Memory B cell (primary cell): ENCODE data around the gene NAIF1.
A peak's percentile ranks its signal among the peaks of the same experiment; 100 is the strongest.
"Not testable (repeated sequence)": the region's sequence is repeated elsewhere in the genome, so short reads cannot be mapped to it uniquely, and the experiment has no call there.

Experiments used
- ATAC-seq: fragments of 150-1000 bp; cut with Tn5 transposase; 2 replicates; pipeline ENCODE4 v1.10.0; 2021; ENCODE audit warnings: low read depth, mild to moderate bottlenecking, moderate library complexity
- DNase-seq, 2 donors: peaks; one replicate each; pipeline ENCODE4 v3.0.0; 2022; ENCODE audit warnings: low spot score in 2 of 2
- H3K27ac Mint-ChIP-seq: one replicate; pipeline ENCODE4 v1.8.0; 2022; ENCODE audit warnings: mild to moderate bottlenecking, moderate library complexity, mixed read lengths
- H3K27me3 Mint-ChIP-seq: one replicate; pipeline ENCODE4 v1.8.0; 2022; ENCODE audit warnings: mixed read lengths
- H3K36me3 Mint-ChIP-seq: one replicate; pipeline ENCODE4 v1.8.0; 2022; ENCODE audit warnings: mild to moderate bottlenecking, mixed read lengths
- H3K4me1 Mint-ChIP-seq: one replicate; pipeline ENCODE4 v1.8.0; 2022; ENCODE audit warnings: mixed read lengths
- H3K4me3 Mint-ChIP-seq: one replicate; pipeline ENCODE4 v1.8.0; 2022; ENCODE audit warnings: mild to moderate bottlenecking, moderate library complexity, mixed read lengths
- H3K9me3 Mint-ChIP-seq: one replicate; pipeline ENCODE4 v1.8.0; 2022; ENCODE audit warnings: mixed read lengths

Gene NAIF1

GRCh38 chr9:128084746-128085145, 17.6 kb upstream of the NAIF1 start:
- Mint-ChIP-seq H3K4me3 (no peak overlapping the region), H3K9me3 (no peaks in the 10 kb centered on the region), H3K36me3 (no peaks in the 10 kb centered on the region), H3K27me3 (no peaks in the 10 kb centered on the region), H3K4me1 (peaks cover 5% of the 10 kb centered on the region), H3K27ac (no peak overlapping the region)
- ATAC-seq: no peak
- no peak for DNase-seq

DNA sequence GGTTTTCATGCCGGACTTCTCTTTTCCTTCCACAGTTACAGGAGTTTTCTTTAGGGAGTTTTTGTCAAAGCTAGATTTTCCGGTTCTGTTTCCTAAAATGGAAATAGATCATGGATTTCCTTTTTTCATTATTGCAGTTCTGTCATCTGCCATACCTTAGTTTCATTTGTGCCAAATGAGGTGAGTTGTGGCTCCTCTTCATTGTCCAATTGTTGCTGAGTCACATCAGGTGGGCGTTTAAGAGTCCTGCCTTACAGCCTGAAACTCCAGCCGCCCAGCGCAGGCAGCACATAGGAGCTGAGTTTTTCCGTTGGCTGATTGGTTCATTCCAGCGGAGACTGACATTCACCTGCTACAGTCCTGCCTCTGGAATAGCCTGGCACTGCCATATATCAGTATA, 15.0 kb upstream of the NAIF1 start:
- no peak overlapping the region for H3K27ac Mint-ChIP-seq

DNA sequence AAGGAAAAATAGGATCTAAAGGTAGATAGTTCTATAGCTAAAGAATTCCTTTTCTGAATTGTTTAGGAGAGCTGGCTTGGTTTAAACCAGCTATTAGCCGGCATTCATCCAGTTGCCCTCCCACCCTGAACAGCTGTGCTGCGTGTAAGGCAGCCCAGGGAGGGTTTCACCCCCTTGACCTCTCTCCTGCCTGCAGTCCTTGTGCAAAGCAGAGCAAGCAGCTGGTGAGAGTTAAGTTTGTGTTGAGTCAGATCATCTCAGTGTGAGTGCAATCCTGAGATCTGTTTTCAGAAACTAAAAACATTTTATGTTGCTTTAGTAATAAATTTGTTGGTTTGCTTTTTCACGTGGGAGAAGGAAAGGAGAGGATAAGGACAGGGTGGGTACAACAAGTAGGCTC, 13.9 kb upstream of the NAIF1 start:
- Mint-ChIP-seq H3K27me3 (no peaks in the 10 kb centered on the region), H3K36me3 (no peaks in the 10 kb centered on the region), H3K9me3 (no peaks in the 10 kb centered on the region), H3K4me3 (no peak overlapping the region), H3K27ac (no peak overlapping the region), H3K4me1 (peaks cover 9% of the 10 kb centered on the region)
- DNase-seq: no peak
- no peak for ATAC-seq

More for the DNA sequence above, 15.0 kb upstream of the NAIF1 start:
- H3K4me3 Mint-ChIP-seq: no peak overlapping the region
- DNase-seq (no peak), ATAC-seq (no peak)
- H3K27me3 Mint-ChIP-seq: no peaks in the 10 kb centered on the region
- H3K36me3 Mint-ChIP-seq: no peaks in the 10 kb centered on the region
- peaks cover 9% of the 10 kb centered on the region for H3K4me1 Mint-ChIP-seq
- no peaks in the 10 kb centered on the region for H3K9me3 Mint-ChIP-seq

- H3K36me3 Mint-ChIP-seq: no peaks in the 10 kb centered on the region
- H3K9me3 Mint-ChIP-seq: no peaks in the 10 kb centered on the region
- no peak overlapping the region for H3K4me3 Mint-ChIP-seq
- no peak for ATAC-seq
- DNase-seq: no peak
- no peak overlapping the region for H3K27ac Mint-ChIP-seq
- H3K4me1 Mint-ChIP-seq: peaks cover 9% of the 10 kb centered on the region
- no peaks in the 10 kb centered on the region for H3K27me3 Mint-ChIP-seq
Measured at GRCh38 chr9:128080206-128080605, 13.1 kb upstream of the NAIF1 start.

GRCh38 chr9:128078504-128079434, 11.6 kb upstream of the NAIF1 start:
- ATAC-seq (no peak), DNase-seq (no peak)
- Mint-ChIP-seq H3K27me3 (no peaks in the 10 kb centered on the region), H3K36me3 (no peaks in the 10 kb centered on the region), H3K4me3 (no peak overlapping the region), H3K9me3 (no peaks in the 10 kb centered on the region), H3K4me1 (peaks cover 6% of the 10 kb centered on the region), H3K27ac (peak overlapping the region; percentile 31)

GRCh38 chr9:128077847-128078503, 10.9 kb upstream of the NAIF1 start:
- Mint-ChIP-seq H3K27me3 (no peaks in the 10 kb centered on the region), H3K4me3 (no peak overlapping the region), H3K36me3 (no peaks in the 10 kb centered on the region), H3K4me1 (peaks cover 8% of the 10 kb centered on the region), H3K9me3 (no peaks in the 10 kb centered on the region), H3K27ac (peak overlapping the region; percentile 31)
- DNase-seq (no peak), ATAC-seq (no peak)

DNA sequence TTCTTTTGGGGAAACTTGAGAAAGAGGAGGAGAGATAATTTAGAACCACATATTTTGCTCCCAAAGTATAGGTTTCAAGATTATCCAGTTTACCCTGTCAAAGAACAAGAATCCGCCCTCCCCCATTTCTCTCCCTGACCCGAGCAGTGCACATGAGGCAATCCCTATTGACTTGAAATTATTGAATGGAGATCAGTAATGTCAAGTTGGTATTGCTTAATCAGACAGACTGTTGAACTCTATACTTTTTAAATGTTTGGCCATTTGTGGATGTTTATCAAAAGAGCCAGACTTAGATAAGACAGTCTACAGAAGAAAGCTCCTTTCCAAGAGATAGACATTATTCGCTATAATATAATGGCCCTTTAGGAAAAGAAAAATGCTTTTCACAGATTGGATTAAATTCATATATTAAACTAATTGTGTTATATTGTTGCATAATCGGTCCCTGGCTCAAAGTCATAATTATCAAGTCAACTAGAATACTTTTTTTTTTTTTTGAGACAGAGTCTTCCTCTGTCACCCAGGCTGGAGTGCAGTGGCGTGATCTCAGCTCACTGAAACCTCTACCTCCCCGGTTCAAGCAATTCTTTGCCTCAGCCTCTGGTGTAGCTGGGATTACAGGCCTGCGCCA, 6.2 kb upstream of the NAIF1 start:
- Mint-ChIP-seq H3K9me3 (no peaks in the 10 kb centered on the region), H3K36me3 (no peaks in the 10 kb centered on the region), H3K4me3 (peak overlapping the region; percentile 37), H3K27ac (peak overlapping the region; percentile 87), H3K27me3 (no peaks in the 10 kb centered on the region), H3K4me1 (peaks cover 29% of the 10 kb centered on the region)
- no peak for ATAC-seq
- no peak for DNase-seq

GRCh38 chr9:128072144-128073021, 5.3 kb upstream of the NAIF1 start:
- DNase-seq: peak; percentile 47 to 59
- H3K4me1 Mint-ChIP-seq: peaks cover 27% of the 10 kb centered on the region
- H3K9me3 Mint-ChIP-seq: no peaks in the 10 kb centered on the region
- H3K4me3 Mint-ChIP-seq: peak overlapping the region; percentile 52
- H3K27me3 Mint-ChIP-seq: no peaks in the 10 kb centered on the region
- no peaks in the 10 kb centered on the region for H3K36me3 Mint-ChIP-seq
- ATAC-seq: peak; percentile 7
- peak overlapping the region; percentile 87 for H3K27ac Mint-ChIP-seq

GRCh38 chr9:128071475-128071874, 4.4 kb upstream of the NAIF1 start:
- not testable (repeated sequence) for DNase-seq

DNA sequence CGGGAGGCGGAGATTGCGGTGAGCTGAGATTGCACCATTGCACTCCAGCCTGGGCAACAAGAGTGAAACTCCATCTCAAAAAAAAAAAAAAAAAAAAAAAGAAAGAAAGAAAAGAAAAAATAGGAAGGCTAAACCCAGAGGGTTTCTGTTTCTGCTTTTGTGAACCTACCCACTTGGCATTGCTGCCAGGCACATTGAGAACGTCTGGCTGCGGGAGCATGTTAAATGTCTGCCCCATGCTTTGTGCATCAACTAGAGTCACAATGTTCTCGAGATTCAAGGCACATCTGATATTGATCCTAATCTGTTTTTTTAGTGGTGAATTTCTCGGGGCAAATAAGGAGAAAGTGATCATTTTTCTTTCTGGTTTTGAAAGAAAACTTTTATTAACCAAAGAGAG, 3.8 kb upstream of the NAIF1 start:
- no peak for DNase-seq
- Mint-ChIP-seq H3K27me3 (no peaks in the 10 kb centered on the region), H3K4me1 (peaks cover 33% of the 10 kb centered on the region), H3K27ac (no peak overlapping the region), H3K9me3 (no peaks in the 10 kb centered on the region), H3K4me3 (no peak overlapping the region), H3K36me3 (no peaks in the 10 kb centered on the region)
- no peak for ATAC-seq

More at GRCh38 chr9:128071475-128071874, 4.4 kb upstream of the NAIF1 start:
- ATAC-seq, H3K27me3 Mint-ChIP-seq, H3K9me3 Mint-ChIP-seq, H3K36me3 Mint-ChIP-seq: not testable (repeated sequence)
- peak overlapping the region; percentile 52 for H3K4me3 Mint-ChIP-seq
- H3K27ac Mint-ChIP-seq: peak overlapping the region; percentile 87
- peaks cover 27% of the 10 kb centered on the region for H3K4me1 Mint-ChIP-seq

GRCh38 chr9:128068386-128069205, 1.5 kb upstream of the NAIF1 start:
- Mint-ChIP-seq H3K4me3 (peak overlapping the region; percentile 85), H3K27me3 (no peaks in the 10 kb centered on the region), H3K27ac (peak overlapping the region; percentile 64), H3K4me1 (peaks cover 43% of the 10 kb centered on the region), H3K9me3 (no peaks in the 10 kb centered on the region), H3K36me3 (peaks cover 3% of the 10 kb centered on the region)
- ATAC-seq (no peak), DNase-seq (peak in 1 of 2 donors; percentile 32)

GRCh38 chr9:128067645-128068385, 695 bp upstream of the NAIF1 start, which contains the start of gene SLC25A25:
TSS of gene SLC25A25 (plus strand) at chr9:128068232. CDS start at chr9:128068320, 88 bp downstream.
- no peaks in the 10 kb centered on the region for H3K9me3 Mint-ChIP-seq
- peak; percentile 79 for ATAC-seq
- no peaks in the 10 kb centered on the region for H3K27me3 Mint-ChIP-seq

More at GRCh38 chr9:128067645-128068385, 695 bp upstream of the NAIF1 start, which contains the start of gene SLC25A25:
- H3K36me3 Mint-ChIP-seq: peaks cover 3% of the 10 kb centered on the region
- peak within 1 kb of the TSS; percentile 85 for H3K4me3 Mint-ChIP-seq
- DNase-seq: peak; percentile 100
- peaks cover 43% of the 10 kb centered on the region for H3K4me1 Mint-ChIP-seq
- H3K27ac Mint-ChIP-seq: peak within 1 kb of the TSS; percentile 64
